Osteocyte (in vitro differentiated cells): ENCODE measurements around the gene HENMT1. TPM values are rescaled to one million over a fixed set of nuclear protein-coding genes. Genes with fewer than 3 reads are reported as not detected.

Experiments
- DNase-seq: peaks from one replicate; pipeline ENCODE4 v3.0.0; 2021; ENCODE audit warnings: mixed read lengths; ENCODE audit not compliant: unreplicated experiment; ENCODE audit errors: extremely low spot score
- H3K27ac Mint-ChIP-seq: one replicate; pipeline ENCODE4 v1.8.0; 2021; ENCODE audit warnings: mild to moderate bottlenecking, mixed read lengths; ENCODE audit not compliant: unreplicated experiment
- H3K27me3 Mint-ChIP-seq: one replicate; pipeline ENCODE4 v1.8.0; 2021; ENCODE audit warnings: mixed read lengths; ENCODE audit not compliant: unreplicated experiment
- H3K36me3 Mint-ChIP-seq: one replicate; pipeline ENCODE4 v1.8.0; 2021; ENCODE audit warnings: mixed read lengths; ENCODE audit not compliant: unreplicated experiment
- H3K4me1 Mint-ChIP-seq: one replicate; pipeline ENCODE4 v1.8.0; 2021; ENCODE audit warnings: mixed read lengths; ENCODE audit not compliant: unreplicated experiment
- H3K4me3 Mint-ChIP-seq: one replicate; pipeline ENCODE4 v1.8.0; 2021; ENCODE audit warnings: mild to moderate bottlenecking, moderate library complexity, mixed read lengths; ENCODE audit not compliant: unreplicated experiment
- H3K9me3 Mint-ChIP-seq: one replicate; pipeline ENCODE4 v1.8.0; 2021; ENCODE audit warnings: mixed read lengths; ENCODE audit not compliant: unreplicated experiment
- CTCF ChIP-seq: fragments of 200-600 bp; sonication (generic); IDR thresholded peaks from 2 replicates; pipeline ENCODE4 v1.5.0; 2021; ENCODE audit warnings: antibody characterized with exemption, mild to moderate bottlenecking, moderate library complexity
- total RNA-seq: library from RNA; stranded (reverse); gene quantifications from 2 replicates; pipeline ENCODE4 v1.2.1, GENCODE V29; 2021

The HENMT1 gene
- total RNA-seq, 1 donor from 2014 or later: 7.2 TPM

GRCh38 chr1:108601708-108602410 lies 59.0 kb downstream of the HENMT1 start:
- no peaks in the 10 kb centered on the region for H3K36me3 Mint-ChIP-seq
- H3K4me1 Mint-ChIP-seq: peaks cover 4% of the 10 kb centered on the region
- TF ChIP-seq CTCF: no peak
- no peak for DNase-seq
- no peaks in the 10 kb centered on the region for H3K9me3 Mint-ChIP-seq
- H3K4me3 Mint-ChIP-seq: no peak overlapping the region
- H3K27ac Mint-ChIP-seq: no peak overlapping the region
- no peaks in the 10 kb centered on the region for H3K27me3 Mint-ChIP-seq

GRCh38 chr1:108600504-108600903 lies 60.4 kb downstream of the HENMT1 start:
- no peaks in the 10 kb centered on the region for H3K9me3 Mint-ChIP-seq
- H3K36me3 Mint-ChIP-seq: no peaks in the 10 kb centered on the region
- no peak overlapping the region for H3K4me3 Mint-ChIP-seq
- no peak for DNase-seq
- no peak overlapping the region for H3K27ac Mint-ChIP-seq
- H3K4me1 Mint-ChIP-seq: peaks cover 8% of the 10 kb centered on the region
- H3K27me3 Mint-ChIP-seq: no peaks in the 10 kb centered on the region
- TF ChIP-seq CTCF: no peak

- Mint-ChIP-seq H3K4me1 (peaks cover 10% of the 10 kb centered on the region), H3K9me3 (no peaks in the 10 kb centered on the region), H3K36me3 (no peaks in the 10 kb centered on the region), H3K27me3 (no peaks in the 10 kb centered on the region), H3K4me3 (no peak overlapping the region), H3K27ac (no peak overlapping the region)
- DNase-seq: no peak
- TF ChIP-seq CTCF: no peak
Measured at GRCh38 chr1:108598340-108598739, 62.6 kb downstream of the HENMT1 start.

Other genes starting within 250 kb of the HENMT1 start
- not detected in 2 replicates for gene NBPF6, start 210.8 kb downstream of the HENMT1 start, total RNA-seq
- 12.9 and 13.3 TPM in 2 replicates for gene EEIG2, start 101.0 kb downstream of the HENMT1 start, total RNA-seq
- gene PRPF38B, start 31.2 kb upstream of the HENMT1 start, total RNA-seq: 35.0 and 39.2 TPM in 2 replicates
- gene FNDC7, start 51.8 kb upstream of the HENMT1 start, total RNA-seq: not detected in 2 replicates
- gene STXBP3, start 85.6 kb upstream of the HENMT1 start, total RNA-seq: 50.8 and 54.7 TPM in 2 replicates
- 0.70 and 1.1 TPM in 2 replicates for gene AKNAD1, start 196.0 kb upstream of the HENMT1 start, total RNA-seq
- gene GPSM2, start 215.9 kb upstream of the HENMT1 start, total RNA-seq: 37.1 and 40.9 TPM in 2 replicates